ENCODE measurements around the gene TTC21A.

Gene TTC21A

DNA sequence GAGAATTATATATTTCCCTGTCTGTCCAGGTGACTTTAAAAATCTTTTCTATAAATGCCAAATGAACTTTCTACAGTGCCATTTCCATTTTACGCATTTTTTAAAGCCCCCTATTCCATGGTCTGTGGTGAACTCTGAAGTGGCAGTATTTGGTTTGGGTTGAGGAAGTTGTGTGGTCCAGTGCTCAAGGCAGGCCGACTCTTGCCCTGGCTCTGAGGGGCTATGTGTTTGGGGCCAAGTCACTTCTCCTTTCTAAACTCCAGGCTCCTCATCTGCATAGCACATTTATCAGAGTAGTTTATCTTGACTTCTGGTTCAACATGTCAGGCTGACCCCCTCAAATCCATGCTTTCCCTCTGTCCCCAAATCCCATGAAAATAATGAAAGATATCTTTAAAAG is 14.1 kb downstream of the TTC21A start:
- DNase-seq (ENCODE audit: low spot score) = no peak

DNA sequence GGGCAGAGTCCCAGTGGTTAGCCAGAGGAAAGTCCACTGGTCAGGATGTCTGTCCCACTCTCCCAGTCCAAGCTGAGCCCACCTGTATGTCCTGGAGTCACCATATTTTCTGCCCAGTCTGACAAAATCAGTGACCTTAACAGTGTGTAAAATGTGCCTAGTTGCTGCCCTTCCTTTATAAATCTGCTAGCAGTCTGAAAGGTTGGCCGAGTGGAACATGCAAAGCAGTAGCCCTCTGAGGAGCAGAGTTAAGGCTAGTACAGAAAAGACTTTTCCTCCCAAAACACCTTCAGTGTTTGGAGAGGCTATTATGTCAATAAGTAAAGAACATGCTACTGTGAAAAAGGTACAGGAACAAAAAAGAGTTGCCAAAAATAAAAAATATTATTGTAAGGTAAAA is 15.3 kb downstream of the TTC21A start:
- no peak for DNase-seq (ENCODE audit: low spot score)

DNA sequence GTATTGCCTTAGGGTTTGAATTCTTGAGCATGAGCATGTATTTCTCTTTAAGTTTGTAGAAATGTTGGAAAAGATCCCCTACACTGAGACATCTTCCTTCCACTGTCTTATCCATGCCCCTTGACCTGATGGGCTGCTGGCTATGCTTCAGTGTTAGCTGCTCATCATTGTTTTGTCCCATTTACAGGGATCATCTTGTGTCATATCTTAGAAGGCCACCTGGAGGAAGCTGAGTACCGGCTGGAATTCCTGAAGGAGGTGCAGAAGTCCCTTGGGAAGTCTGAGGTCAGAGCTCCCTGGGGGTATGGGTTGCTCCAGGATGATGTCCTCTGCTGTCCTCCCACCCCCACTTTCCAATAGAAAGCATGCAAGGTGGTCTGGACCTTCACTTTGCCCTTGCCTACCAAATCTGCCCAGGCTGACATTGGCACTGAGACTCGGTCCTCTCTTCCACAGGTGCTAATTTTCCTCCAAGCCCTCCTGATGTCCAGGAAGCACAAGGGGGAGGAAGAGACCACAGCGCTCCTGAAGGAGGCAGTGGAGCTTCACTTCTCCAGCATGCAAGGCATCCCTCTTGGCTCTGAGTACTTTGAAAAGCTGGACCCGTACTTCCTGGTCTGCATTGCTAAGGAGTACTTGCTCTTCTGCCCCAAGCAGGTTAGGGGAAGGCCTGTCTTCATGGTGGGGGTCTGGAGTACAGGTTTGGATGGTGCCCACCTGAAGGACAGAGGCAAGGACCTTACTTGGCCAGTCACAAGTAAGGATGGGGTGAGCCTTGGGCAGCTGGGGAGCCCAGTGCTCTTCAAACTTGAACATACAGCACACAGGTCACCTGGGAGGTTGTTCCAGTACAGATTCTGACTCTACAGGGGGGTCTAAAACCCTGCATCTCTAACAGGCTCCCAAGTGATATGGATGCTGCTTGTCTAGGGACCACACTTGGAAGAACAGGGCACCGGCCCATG is 17.7 kb downstream of the TTC21A start:
- DNase-seq (ENCODE audit: low spot score) = peak; percentile 47

DNA sequence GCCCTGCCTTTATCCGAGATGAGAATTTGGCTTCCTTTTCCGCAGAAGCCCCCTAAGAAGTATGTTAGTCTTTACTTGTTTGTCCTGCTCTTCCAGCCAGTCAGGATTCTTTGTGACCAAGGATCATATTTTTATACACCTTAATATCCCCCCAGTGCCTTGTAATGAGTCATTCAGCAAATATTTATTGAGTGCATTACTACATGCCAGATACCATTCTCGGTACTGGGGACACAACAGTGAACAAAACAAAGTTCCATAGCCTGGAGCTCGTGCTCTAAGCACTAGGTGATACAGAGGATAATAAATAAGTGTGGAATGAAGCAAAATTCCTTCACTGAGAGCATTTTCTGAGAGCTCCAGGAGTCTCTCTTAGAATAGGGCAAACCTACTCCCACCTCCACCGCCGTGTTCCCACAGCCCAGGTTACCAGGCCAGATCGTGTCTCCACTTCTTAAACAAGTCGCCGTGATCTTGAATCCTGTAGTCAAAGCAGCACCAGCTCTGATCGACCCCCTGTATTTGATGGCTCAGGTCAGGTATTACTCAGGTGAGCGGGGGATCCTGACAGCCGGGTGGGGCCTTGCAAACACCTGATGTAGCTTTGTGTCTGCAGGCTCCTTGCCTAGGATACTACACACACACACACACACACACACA is 18.5 kb downstream of the TTC21A start:
- no peak for DNase-seq (ENCODE audit: low spot score)

DNA sequence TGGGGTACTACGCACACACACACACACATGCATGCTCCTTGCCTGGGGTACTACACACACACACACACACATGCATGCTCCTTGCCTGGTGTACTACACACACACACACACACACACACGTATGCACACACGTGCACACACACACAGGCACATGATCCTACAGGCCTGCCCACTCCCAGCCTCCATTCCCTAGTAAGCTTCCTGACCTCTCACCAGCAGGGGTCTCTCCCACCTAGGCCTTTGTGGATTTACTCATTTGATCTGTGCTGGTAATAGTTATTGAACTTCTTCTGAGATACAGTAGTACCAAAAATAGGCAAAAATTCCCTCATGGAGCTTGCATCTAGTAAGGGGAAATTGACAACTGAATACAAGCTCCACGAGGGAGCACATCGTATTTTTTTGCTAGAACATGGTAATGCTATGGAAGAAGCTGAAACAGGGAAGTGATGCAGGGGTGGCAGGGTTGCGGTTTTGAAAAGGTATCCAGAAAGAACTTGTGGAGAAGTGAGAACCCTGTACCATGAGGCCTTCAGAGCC is 19.1 kb downstream of the TTC21A start:
- peak; percentile 60 for DNase-seq (ENCODE audit: low spot score)

DNA sequence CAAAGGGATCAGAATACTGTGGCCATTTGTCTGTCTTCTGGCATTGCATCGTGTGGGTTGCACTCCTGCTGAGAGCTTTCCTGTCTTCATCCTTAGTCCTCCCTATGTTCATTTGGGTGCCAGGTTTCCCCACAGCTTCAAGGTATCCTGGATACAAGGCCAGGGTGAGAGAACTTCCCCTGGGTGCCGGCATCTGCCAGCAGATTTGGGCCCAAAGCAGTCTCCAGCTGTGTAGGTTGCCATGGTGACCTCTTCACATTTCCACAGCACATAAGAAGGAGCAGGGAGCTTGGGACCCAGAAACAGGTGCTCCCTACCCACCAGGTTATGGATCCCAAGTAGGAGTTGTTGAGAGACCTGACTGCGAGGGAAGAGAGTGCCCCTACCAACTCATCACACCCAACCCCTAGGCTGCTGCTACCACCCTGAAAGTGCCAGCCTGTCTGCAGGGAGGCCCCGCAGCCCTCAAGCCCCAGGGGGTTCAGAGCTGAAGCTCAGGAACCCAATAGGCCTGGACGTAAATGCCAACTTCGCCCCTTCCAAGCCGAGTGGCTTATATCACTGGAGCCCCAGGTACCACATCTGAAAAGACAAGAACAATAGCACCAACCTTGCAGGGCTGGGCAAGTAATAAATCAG is 19.9 kb downstream of the TTC21A start:
- no peak for DNase-seq (ENCODE audit: low spot score)

DNA sequence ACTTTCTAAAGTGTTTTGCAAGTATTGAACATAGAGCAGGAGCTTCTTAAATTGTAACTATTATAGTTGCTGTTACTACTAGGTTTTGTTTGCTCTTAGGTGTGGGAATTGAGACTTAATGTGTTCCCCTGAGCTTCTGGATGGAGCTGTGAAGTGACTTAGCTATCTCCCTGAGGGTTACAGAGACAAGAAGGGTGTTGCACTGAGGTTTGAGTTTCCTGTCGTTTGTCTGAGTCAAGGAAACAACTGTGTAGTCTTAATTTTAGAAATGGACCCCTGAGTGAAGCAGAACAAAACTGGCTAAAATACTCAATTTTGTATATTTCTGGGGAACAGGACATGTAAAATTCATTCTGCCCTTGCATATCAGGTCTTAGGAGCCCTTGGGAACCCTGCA is 20.4 kb downstream of the TTC21A start:
- DNase-seq (ENCODE audit: low spot score) = no peak

DNA sequence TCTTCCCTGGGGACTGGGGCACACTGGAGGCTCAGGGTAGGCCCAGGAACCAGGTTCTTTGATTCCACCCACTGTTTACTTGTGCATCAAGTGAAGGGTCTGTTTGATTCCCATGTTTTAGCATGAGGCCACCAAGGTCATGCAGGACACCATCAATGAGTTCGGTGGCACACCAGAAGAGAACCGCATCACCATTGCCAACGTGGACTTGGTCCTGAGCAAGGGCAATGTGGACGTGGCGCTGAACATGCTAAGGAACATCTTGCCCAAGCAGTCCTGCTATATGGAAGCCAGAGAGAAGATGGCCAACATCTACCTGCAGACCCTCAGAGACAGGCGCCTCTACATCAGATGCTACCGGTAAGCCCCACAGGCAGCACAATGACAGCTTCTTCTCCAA is 21.5 kb downstream of the TTC21A start:
- no peak for DNase-seq (ENCODE audit: low spot score)

DNA sequence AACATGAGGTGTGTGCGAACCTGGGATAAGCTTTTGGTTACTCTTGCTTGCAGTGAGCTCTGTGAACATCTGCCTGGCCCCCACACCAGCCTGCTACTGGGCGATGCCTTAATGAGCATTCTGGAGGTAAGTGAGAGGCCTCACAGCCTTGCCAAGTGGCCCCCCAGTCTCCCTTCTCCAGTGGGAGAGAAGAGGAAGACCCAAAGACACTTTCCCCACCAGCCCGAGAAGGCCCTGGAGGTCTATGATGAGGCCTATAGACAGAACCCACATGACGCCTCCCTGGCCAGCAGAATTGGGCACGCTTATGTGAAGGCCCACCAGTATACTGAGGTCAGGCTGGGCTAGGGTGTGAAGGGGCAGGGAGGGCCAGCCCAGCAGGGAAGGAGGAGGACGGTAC is 22.5 kb downstream of the TTC21A start:
- no peak for DNase-seq (ENCODE audit: low spot score)

DNA sequence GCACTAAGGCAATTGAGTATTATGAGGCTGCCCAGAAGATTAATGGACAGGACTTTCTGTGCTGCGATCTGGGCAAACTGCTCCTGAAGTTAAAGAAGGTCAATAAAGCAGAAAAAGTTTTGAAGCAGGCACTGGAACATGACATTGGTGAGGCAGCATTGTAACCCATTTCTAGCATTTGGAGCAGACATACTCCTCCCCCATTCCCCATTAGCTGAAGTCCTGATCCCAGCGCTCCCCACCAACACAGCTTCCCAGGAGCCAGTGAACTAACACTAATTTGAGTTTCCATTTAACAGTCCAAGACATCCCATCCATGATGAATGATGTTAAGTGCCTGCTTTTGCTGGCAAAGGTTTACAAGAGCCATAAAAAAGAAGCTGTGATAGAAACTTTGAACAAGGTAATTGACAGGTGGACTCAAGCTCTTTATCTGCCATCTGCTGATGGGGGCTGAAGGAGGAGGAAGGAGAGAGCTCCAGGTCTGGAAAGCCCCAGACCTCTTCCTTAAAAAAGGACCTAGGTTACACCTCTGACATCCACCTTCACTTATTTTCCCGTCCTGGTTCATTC is 23.3 kb downstream of the TTC21A start:
- DNase-seq (ENCODE audit: low spot score) = no peak

DNA sequence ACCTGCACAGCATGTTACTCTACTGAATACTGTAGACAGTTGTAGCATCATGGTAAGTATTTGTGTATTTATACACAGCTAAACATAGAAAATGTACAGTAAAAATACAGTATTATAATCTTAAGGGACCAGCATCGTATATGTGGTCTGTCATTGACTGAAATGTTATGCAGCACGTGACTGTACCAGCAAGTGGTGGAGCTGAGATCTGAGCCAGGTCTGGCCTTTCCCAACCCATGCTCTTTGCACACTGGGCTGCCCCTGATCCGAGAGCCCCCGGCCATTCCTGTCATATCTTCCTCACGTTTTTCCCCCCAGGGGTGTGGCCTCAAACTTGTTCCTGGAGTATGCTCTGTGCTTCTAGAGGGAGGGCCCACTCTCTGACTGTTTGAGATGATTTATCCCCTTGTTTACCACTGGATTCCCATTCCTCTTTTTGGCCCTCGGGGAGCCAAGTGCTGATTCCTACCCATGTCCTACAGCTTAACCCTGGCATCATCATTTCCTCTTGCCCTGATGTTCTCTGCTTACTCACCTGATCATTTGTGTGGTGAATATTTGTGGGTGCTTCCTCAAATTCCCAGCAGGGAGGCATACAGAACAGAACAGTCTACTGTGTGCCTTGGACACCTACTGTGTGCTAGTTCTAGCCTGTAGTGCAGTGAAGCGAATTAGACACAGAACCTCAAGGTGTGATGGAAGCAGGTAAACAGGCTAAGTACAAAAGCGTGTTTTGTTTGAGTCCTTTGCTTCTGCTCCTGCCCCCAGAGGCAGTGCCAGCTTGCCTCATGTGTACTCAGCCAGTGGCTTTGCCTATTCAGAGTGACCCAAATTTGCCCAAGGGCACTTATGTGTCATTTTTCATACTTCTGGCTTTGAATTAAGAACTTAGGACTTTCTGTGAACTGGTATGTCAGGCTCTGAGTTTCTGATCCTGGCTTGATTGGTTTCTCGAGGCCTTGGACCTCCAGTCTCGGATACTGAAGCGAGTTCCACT is 24.9 kb downstream of the TTC21A start:
- DNase-seq (ENCODE audit: low spot score) = no peak

DNA sequence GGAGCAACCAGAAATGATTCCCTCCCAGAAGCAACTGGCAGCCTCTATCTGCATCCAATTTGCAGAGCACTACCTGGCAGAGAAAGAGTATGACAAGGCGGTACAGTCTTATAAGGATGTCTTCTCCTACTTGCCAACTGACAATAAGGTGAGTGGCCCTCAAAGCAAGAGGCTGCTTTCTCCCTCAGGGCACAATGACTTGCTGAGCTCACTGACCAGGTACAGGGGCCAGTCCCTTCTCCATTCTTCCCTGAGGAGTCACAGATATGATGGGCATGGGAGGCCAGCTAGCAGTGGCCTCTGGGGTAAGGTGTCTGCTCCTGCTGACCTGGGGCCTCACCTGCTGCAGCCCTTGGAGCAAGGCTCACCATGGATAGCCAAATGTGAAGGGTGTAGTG is 25.6 kb downstream of the TTC21A start:
- DNase-seq (ENCODE audit: low spot score) = no peak

DNA sequence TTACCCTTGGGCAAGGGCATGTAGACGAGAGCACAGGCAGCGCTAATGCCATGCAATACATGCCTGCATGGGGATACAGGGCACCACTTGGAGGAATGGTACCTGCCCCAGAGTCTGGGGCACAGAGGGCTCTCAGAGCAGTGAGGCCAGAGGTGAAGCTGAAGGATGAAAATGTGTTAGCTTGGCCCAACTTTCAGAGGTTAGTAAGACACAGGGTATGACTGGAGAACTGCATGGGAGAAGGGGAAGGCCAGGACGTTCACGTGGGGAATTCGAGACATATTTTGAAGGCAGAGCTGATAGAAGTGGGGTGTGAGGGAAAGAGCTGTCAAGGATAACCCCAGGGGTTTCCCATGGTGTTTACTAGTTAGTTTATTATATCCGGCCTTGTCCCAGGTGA is 26.3 kb downstream of the TTC21A start:
- DNase-seq (ENCODE audit: low spot score) = no peak

DNA sequence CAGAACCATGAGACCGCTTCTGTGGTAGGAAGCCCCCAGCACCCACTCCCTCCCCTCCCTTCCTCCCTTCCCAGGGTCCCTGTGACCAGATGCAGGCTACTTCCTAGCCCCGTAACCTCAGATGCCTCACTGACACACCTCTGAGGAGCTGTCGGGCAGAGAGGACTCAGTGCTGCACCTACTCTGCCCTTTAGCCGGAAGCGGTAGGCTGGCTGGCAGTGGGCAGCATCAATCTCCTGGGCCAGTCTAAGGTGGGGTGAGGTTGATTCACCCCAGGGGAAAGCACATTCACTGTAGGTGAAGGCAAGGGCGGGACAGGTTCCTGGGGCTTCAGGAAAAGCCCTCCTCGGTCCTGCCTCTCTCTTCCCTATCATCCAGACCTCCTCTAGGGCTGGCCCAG is 26.8 kb downstream of the TTC21A start:
- no peak for DNase-seq (ENCODE audit: low spot score)

DNA sequence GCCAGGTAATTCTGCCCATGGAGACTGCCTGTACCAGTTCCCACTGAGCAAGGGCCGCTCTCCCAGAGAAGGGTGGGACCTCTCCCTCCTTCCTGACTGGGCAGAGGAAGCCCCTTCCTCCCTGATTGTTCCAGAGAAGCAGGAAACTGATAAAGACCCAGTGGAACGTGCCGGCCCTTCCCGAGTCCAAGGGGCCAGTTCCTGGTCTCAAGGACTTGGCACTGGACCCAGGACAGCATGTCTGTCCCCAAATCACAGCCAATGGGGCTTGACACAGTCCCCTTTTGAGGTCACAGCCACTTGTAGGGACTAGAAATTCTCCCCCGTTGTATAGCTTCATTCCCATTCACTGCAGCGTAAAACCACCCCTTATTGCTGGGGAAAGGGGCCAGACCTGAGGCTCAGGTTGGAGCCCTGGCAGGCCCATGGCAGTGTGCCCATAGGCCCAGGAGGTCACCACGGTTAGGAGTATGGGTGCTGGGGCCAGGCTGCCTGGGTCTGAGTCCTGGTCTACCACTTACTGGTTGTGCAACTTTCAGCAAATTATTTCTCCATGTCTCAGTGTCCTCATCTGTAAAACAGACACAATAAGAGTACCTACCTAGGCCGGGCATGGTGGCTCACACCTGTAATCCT is 27.8 kb downstream of the TTC21A start:
- no peak for DNase-seq (ENCODE audit: low spot score)

DNA sequence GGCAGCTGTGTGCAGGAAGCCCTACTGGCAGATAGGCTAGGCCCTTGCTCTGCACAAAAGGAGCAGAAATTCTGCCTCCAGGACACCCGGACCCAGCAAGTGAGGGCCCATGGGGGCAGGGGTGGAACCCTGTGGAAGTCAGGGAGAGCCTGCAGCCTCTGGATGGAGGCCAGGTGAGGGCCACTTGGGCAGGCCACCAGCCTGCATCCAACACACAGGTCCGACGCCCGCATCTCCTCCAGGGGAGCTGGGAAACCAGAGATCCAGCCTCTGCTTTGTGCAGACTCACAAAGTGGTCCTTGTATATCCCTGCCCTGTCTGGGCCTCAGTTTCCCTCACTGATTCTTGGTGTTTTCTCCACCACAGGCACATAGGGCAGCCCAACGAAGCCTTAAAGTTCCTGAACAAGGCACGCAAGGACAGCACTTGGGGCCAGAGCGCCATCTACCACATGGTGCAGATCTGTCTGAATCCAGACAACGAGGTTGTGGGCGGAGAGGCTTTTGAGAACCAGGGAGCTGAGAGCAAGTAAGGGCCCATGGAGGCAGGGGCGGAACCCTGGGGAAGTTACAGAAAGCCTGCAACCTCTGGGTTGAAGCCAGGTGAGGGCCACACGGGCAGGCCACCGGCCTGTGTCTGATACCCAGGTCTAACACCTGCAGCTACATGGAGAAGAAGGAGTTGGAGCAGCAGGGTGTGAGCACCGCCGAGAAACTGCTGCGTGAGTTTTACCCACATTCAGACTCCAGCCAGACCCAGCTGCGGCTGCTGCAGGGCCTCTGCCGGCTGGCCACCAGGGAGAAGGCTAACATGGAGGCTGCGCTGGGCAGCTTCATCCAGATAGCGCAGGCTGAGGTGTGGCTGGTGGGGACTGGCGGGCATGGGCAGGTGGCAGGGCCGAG is 29.3 kb downstream of the TTC21A start:
- DNase-seq (ENCODE audit: low spot score) = no peak

DNA sequence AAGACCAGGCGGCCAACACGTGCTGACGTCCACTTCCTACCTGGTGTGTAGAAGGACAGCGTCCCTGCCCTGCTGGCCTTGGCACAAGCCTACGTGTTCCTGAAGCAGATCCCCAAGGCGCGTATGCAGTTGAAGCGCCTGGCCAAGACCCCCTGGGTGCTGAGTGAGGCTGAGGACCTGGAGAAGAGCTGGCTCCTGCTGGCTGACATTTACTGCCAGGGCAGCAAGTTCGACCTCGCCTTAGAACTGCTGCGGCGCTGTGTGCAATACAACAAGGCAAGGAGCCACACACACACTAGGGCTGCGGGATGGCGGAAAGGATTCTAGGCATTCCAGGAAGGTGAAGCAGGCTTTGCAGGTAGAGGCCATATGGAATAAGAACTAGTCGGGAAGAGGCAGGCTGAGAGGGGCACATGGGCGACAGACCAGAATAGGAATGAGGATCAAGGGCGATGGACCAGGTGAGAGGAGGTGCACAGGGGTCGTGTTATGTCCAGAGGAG is 30.0 kb downstream of the TTC21A start:
- DNase-seq (ENCODE audit: low spot score) = no peak

DNA sequence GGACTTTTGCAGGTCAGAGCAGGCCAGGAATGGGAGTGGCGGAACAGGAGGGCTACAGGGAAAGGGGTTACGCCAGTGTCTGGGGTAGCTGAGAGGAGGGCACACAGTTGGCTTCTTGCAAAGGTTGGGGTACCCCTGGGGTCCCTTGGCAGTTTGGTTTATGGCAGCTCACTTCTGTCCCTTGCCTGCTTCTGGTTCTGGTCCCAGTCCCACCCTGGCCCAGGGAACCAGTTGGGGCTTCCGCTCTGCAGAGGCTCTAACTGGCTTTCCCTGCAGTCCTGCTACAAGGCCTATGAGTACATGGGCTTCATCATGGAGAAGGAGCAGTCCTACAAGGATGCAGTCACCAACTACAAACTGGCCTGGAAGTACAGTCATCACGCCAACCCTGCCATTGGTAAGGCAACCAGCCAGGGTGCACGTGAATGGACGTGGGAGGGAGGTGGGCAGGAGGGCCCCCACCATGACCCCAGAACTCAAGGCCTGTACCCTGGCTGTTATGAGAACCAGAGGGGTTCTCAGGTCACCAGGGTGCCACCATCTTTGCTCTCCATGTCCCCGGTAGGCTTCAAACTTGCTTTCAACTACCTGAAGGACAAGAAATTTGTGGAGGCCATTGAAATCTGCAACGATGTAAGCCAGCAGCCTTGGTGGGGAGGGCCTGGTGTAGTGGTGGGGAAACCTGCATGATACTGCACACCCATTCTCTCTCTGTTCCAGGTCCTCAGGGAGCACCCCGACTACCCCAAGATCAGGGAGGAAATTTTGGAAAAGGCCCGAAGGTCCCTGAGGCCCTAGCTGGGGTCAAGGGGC is 30.7 kb downstream of the TTC21A start:
- DNase-seq (ENCODE audit: low spot score) = no peak
